CD4-positive, alpha-beta T cell treated with Interferon gamma for 1 hour (primary cell): ENCODE data around the gene CNNM1.

Experiments
- DNase-seq: peaks from one replicate; pipeline ENCODE4 v3.0.0-alpha.2; 2020

Gene CNNM1

GRCh38 chr10:99337901-99338300 is 8.7 kb downstream of the CNNM1 start:
- no peak for DNase-seq

GRCh38 chr10:99339077-99339476 is 9.9 kb downstream of the CNNM1 start:
- DNase-seq, result no peak

GRCh38 chr10:99339563-99340047 is 10.4 kb downstream of the CNNM1 start:
- no peak for DNase-seq

GRCh38 chr10:99340650-99341049 is 11.5 kb downstream of the CNNM1 start:
- DNase-seq, result no peak

- DNase-seq, result no peak
These were observed 12.1 kb downstream of the CNNM1 start for GRCh38 chr10:99341248-99341647.

- DNase-seq, result no peak
These were observed 12.8 kb downstream of the CNNM1 start for GRCh38 chr10:99341860-99342490.

GRCh38 chr10:99343262-99343661 is 14.1 kb downstream of the CNNM1 start:
- no peak for DNase-seq

- DNase-seq, result no peak
These were observed 15.6 kb downstream of the CNNM1 start for GRCh38 chr10:99344715-99345114.

- DNase-seq, result no peak
These were observed 16.2 kb downstream of the CNNM1 start for GRCh38 chr10:99345350-99345749.

- no peak for DNase-seq
These were observed 17.1 kb downstream of the CNNM1 start for GRCh38 chr10:99346247-99346646.

- no peak for DNase-seq
These were observed 18.5 kb downstream of the CNNM1 start for GRCh38 chr10:99347672-99348071.

- DNase-seq, result no peak
These were observed 24.0 kb downstream of the CNNM1 start for GRCh38 chr10:99353182-99353581.

GRCh38 chr10:99357691-99358090 is 28.5 kb downstream of the CNNM1 start:
- no peak for DNase-seq

GRCh38 chr10:99358101-99358500 is 28.9 kb downstream of the CNNM1 start:
- no peak for DNase-seq

GRCh38 chr10:99360934-99361333 is 31.8 kb downstream of the CNNM1 start:
- no peak for DNase-seq

GRCh38 chr10:99364125-99364524 is 35.0 kb downstream of the CNNM1 start:
- no peak for DNase-seq

GRCh38 chr10:99365311-99365710 is 36.2 kb downstream of the CNNM1 start:
- no peak for DNase-seq

- DNase-seq, result no peak
These were observed 36.6 kb downstream of the CNNM1 start for GRCh38 chr10:99365736-99366135.

GRCh38 chr10:99366666-99367065 is 37.5 kb downstream of the CNNM1 start:
- no peak for DNase-seq

- DNase-seq, result no peak
These were observed 39.5 kb downstream of the CNNM1 start for GRCh38 chr10:99368646-99369045.

GRCh38 chr10:99369126-99369525 is 40.0 kb downstream of the CNNM1 start:
- DNase-seq, result no peak

- DNase-seq, result no peak
These were observed 40.4 kb downstream of the CNNM1 start for GRCh38 chr10:99369551-99369950.

GRCh38 chr10:99370993-99371392 is 41.8 kb downstream of the CNNM1 start:
- DNase-seq, result no peak

GRCh38 chr10:99372546-99373271 is 43.6 kb downstream of the CNNM1 start:
- no peak for DNase-seq

GRCh38 chr10:99374526-99374925 is 45.4 kb downstream of the CNNM1 start:
- DNase-seq, result no peak
